AG20443 (cell line): Measurements from ENCODE around the gene NPRL2.
A peak's percentile ranks its signal among the peaks of the same experiment; 100 is the strongest.

Experiments
- DNase-seq: peaks from one replicate; pipeline ENCODE4 v3.0.0; 2012; ENCODE audit warnings: low spot score, mixed read lengths

NPRL2 gene

DNA sequence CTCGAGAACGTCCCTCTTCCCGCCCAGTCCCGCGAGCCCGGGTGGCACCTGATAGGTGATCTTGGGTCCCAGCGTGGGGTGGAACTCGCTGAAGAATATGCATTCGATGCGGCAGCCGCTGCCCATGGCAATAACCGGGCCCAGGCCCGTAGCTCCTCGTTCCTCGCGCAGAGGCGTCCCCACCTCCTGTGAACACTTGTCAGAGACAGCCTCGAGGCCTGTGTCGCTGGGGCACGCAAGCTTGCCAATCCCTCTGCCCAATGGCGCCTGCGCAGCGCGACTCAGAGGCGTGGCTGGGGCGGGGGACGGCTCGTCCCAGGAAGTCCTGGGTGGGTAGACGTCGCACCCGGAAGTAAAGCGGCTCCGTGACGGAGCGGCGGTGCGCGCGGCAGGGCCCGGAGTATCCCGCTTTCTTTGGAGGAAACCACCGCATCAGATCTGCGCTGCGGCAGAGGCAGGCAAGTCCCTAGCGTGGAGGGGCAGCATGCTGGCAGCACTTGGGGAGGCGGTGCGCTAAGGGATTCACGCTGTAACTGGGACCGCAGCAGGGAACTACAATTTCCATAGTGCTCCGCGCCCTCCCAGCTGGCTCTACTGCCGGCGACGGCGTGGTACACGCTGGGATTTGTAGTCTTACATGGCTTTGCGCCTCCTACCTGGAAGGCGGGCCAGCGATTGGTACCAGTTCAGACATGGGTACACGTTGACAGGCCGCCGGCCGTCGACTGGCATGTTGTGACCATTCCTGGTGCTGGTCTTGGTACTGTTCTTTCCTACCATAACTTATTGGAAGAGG is at the start of gene NPRL2, which contains the start of gene CYB561D2:
TSS of gene NPRL2 (minus strand) at position 249 of the 796 bp plus-strand sequence. CDS start at position 126, 123 bp downstream.
TSS of gene CYB561D2 (plus strand) at position 336 of the 796 bp plus-strand sequence. CDS start 572 bp downstream, outside the sequence.
- peak; percentile 97 for DNase-seq

GRCh38 chr3:50396502-50396901 is 45.9 kb upstream of the NPRL2 start:
- DNase-seq, result no peak

- no peak for DNase-seq
These were observed 44.7 kb upstream of the NPRL2 start for GRCh38 chr3:50395070-50395860.

GRCh38 chr3:50393061-50393460 is 42.5 kb upstream of the NPRL2 start:
- no peak for DNase-seq

GRCh38 chr3:50392101-50392715 is 41.6 kb upstream of the NPRL2 start:
- DNase-seq, result no peak

- DNase-seq, result no peak
These were observed 40.1 kb upstream of the NPRL2 start for GRCh38 chr3:50390508-50391224.

GRCh38 chr3:50389414-50389767 is 38.8 kb upstream of the NPRL2 start:
- no peak for DNase-seq

DNA sequence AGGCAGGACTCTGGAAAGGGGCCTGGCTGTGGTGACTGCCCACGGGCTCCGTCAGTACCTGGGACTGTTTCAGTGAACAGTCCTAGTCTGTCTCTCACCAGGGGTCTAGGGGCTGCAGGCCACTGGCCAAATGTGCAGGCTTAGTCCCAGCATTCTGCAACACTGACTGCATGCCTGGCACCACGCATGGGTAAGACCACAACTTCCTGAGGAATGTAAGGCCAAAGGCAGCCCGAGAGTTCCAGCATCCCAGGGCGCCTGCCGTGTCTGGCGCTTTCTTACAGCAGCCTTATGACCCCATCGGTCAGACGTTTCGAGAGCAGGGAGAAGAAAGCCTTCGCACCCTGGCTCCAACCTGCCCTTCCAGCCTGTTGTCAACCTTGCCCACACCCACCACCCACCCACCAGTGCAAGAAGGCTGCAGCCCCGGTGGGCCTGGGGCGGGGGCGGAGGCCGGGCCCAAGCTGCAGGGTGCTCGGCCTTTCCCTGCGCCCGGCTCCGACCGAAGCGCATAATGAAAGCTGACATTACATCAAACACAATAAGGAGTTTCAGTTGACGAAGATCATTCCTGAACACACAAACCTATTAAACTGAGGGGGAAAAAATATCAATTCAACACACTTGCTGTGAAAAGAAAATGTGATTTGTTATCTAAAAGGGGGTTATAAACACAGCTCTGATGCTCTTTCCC is 38.3 kb upstream of the NPRL2 start:
- DNase-seq, result no peak

DNA sequence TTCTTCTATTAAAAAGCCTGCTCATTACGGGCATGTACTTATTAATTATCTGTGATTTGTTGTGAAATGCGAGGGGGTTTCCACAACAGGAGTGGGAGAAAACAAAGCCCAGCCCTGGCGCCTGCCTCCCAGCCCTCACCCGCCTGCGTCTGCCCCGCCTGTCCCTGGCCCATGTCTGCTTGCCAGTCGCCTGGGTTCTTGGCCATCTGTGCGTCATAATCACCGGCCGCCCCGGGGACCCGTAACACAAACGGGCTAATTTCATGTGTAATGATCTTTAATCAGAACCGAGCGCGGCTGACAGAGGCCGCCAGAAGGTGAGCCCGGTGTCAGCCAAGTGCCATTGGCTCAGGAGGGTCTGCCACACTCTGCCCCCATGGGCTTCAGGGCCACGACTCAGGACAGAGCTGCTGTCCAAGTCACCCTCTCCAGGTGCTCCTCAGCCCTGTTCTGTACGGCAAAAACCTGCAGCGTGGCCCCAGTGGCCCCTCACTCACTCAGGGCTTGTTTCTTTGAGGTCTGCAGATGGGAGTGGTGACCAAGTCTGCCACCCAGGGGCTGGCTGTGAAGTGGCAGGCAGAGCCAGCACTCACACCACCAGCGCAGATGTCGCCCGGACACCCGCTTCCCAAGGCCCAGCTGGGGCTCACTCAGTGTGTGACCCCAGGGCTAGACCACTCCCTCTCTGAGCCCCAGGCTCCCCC is 37.6 kb upstream of the NPRL2 start:
- peak; percentile 75 for DNase-seq

GRCh38 chr3:50385754-50386153 is 35.2 kb upstream of the NPRL2 start:
- DNase-seq, result no peak

GRCh38 chr3:50383750-50384149 is 33.2 kb upstream of the NPRL2 start:
- no peak for DNase-seq

- no peak for DNase-seq
These were observed 32.1 kb upstream of the NPRL2 start for GRCh38 chr3:50382722-50383121.

DNA sequence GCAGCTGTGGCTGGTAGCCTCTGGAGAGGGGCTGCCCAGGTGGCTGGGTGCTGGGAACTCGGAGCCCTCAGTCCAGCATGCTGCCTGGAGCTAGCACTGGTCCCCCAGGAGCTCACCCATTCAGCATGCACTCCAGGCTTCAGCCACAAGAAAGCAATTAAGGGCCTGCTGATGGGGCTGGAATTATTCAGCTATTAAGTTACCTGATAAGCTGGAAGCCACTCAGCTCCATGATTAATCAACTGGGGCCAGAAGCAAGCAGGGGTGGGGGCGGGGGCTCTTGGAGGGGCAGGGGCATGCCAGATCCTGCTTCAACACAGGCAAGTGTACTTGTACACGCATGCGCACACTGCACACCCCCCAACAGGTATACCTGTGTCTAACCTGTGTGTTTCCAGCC is 30.8 kb upstream of the NPRL2 start:
- DNase-seq, result no peak

DNA sequence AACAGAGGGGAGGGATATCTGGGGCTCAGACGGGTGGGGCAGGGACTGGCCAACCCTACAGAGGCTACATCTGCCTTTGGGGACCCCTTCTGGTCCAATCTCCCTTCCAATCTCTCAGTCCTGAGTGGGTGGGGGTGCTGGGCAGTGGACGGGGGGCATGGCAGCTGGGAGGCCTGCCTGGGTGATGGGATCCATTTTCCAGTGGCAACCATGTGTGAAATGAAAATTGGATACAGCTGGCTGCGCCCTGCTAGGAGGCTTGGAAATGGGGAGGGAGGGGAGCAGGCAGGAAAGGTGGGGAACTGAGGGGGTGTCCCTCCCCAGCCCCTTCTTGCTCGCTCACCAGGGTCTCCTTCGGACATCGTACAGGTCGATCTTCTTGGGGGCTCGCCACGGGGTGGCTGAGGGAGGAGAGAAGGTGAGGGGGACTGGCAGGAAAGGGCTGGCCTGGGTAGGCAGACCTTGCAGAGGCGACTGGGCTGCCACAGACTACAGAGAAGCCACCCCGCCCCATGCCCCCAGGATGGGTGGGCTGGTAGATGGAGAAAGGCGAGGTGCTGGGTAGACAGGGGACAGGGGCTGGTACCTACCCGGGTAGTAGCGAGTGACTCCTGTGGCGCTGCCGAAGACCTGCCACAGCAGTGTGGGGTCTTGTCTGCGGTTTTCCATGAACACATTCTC is 30.0 kb upstream of the NPRL2 start:
- no peak for DNase-seq

GRCh38 chr3:50378757-50379156 is 28.2 kb upstream of the NPRL2 start:
- DNase-seq, result no peak

DNA sequence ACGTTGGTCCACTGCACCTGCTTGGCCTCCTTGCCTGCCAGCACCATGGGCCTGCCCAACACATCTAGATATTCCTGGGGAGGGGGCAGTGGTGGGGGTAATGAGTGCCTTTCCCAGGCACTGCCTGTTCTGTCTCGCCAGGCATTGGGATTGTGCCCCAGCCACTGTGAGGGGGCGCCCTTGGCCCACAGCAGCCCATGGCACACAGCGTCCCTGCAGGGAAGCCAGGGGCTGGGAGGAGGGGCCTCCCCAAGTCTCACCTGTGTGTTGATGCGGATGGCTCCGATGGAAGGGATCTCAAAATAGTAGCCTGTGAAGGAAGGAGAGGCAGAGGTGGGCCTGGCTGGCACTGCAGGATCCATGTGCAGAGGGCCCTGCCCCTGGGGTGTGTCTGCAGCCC is 27.4 kb upstream of the NPRL2 start:
- DNase-seq, result no peak

GRCh38 chr3:50375258-50375931 is 24.8 kb upstream of the NPRL2 start:
- DNase-seq, result no peak

DNA sequence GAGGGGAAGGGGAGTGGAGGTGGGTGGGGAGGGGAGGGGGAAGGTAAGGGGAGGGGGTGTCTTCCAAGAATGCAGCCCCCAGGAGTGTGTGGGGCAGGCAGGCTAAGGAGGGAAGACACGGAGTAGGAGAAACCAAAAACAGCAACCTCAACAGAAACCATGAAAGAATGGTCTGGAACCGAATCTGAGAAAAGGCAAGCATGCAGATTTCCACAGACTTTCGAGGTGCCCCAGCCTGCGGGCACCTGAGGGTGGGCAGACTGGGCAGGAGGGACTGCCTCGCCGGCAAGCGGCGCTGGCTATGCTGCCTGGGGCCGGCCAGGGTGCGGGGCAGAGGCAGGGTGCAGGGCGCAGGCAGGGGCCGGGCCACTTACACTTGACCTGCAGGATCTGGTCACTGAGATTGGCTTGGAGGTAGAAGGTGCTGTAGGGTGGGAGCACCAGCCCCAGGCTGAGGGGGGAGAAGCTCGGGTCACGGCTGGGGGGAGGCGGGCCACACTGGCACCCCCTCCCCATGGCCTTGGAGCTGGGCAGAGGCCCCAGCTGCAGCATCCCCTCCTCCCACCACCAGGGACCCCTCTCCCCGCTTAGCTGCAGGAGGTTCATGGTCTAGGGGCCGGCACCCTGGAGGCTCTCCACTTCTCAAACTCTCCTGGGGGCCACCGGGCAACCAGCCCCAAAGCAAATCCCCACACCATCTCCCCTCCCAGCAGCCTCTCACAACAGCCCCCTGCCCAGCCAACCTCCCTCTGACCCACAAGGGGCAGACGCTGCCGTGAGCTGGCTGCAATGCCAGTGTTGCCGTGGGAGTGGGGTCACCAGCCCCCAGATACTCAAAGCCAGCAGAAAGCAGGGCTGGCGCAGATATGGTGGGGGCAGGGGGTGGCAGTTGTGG is 24.0 kb upstream of the NPRL2 start:
- DNase-seq, result no peak
